GM18873 (cell line): ENCODE data around the gene CTNND2.

Experiments
- ATAC-seq: cut with Tn5 transposase; IDR thresholded peaks from one replicate; pipeline ENCODE4 v1.9.1; 2021; ENCODE audit warnings: mild to moderate bottlenecking, moderate library complexity, moderate number of reproducible peaks; ENCODE audit not compliant: unreplicated experiment, low FRiP score

The CTNND2 gene

GRCh38 chr5:11531811-11532555, 372.3 kb downstream of the CTNND2 start:
- ATAC-seq: no peak

- no peak for ATAC-seq
These were observed 375.5 kb downstream of the CTNND2 start for GRCh38 chr5:11528720-11529119.

- no peak for ATAC-seq
These were observed 376.4 kb downstream of the CTNND2 start for GRCh38 chr5:11527652-11528349.

- no peak for ATAC-seq
These were observed 379.2 kb downstream of the CTNND2 start for GRCh38 chr5:11525020-11525419.

GRCh38 chr5:11524188-11524587, 380.1 kb downstream of the CTNND2 start:
- ATAC-seq: no peak

GRCh38 chr5:11522796-11523195, 381.4 kb downstream of the CTNND2 start:
- no peak for ATAC-seq

GRCh38 chr5:11520241-11520930, 383.9 kb downstream of the CTNND2 start:
- no peak for ATAC-seq

- no peak for ATAC-seq
These were observed 385.0 kb downstream of the CTNND2 start for GRCh38 chr5:11519236-11519635.

GRCh38 chr5:11518676-11519075, 385.6 kb downstream of the CTNND2 start:
- no peak for ATAC-seq

GRCh38 chr5:11514705-11515432, 389.4 kb downstream of the CTNND2 start:
- no peak for ATAC-seq

- ATAC-seq: no peak
These were observed 392.4 kb downstream of the CTNND2 start for GRCh38 chr5:11511878-11512277.

- no peak for ATAC-seq
These were observed 393.4 kb downstream of the CTNND2 start for GRCh38 chr5:11510889-11511288.

GRCh38 chr5:11509793-11510192, 394.5 kb downstream of the CTNND2 start:
- ATAC-seq: no peak

- no peak for ATAC-seq
These were observed 396.9 kb downstream of the CTNND2 start for GRCh38 chr5:11507156-11507910.

GRCh38 chr5:11504886-11505193, 399.4 kb downstream of the CTNND2 start:
- ATAC-seq: no peak

GRCh38 chr5:11504065-11504885, 400.0 kb downstream of the CTNND2 start:
- ATAC-seq: no peak

- ATAC-seq: no peak
These were observed 401.5 kb downstream of the CTNND2 start for GRCh38 chr5:11502783-11503182.

GRCh38 chr5:11497651-11498050, 406.6 kb downstream of the CTNND2 start:
- ATAC-seq: no peak

GRCh38 chr5:11496137-11496719, 408.0 kb downstream of the CTNND2 start:
- ATAC-seq: no peak
